ENCODE data around the gene RAPGEF4.
A peak's percentile ranks its signal among the peaks of the same experiment; 100 is the strongest.

RAPGEF4 gene

DNA sequence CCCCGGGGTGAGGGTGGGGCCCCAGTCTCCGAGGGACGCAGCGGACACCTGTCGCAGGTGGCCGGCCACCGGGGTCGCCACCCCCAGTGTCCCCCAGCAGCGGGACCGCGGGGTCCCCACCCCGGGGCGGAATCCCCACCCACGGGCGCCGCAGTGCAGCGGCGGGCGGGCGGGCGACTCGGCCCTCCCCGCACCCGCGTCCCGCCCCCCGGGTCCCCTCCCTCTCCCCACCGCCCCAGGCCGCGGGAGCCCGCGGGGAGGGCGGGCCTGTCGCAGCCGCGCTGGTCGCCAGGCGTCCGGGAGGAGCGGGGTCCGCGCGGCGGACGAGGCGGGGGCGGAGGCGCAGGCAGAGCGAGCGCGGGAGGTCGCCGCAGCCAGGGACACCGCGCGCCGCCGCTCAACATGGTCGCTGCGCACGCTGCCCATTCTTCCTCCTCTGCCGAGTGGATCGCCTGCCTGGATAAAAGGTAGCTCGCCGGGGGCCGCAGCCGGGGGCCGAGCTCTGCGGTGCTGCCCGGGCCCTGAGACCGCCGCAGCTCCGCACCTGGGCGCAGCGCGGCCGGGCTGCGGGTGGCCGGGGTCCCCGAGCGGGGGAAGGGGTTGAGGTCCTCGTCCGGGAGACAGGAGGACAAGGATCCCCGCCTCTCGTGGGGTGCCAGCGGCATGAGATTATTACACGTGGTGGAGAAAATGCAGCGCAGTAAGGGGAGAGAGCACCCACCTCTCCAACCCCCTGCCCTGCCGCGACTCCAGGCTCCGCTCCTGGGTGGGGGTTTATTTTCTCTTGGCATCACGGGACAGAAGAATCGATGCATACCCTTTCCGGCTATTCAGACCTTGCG lies at the start of gene RAPGEF4:
Gene RAPGEF4, plus strand, starts transcription at position 264 of the 842 bp plus-strand sequence. Its CDS starts 139 bp downstream, at position 403.
- DNase-seq = no peak

DNA sequence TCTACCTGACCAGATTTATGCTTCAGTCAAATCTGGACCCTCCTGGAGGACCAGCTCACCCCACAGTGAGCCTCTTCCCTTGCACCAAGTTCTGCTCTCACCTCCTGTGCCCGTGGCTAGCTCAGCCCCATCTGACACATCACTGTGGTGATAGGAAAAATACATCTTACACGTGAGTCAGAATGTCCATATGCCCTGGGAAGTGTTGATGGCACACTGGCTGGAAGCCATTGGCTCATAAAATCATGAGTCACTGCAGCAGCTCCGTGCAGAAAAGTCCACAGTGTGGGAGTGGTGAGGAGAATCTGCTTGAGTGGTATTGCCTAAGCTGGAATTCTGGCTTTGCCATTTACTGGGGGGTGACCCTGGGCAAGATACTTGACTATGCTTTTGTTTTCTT lies 42.6 kb upstream of the RAPGEF4 start:
- DNase-seq = no peak

DNA sequence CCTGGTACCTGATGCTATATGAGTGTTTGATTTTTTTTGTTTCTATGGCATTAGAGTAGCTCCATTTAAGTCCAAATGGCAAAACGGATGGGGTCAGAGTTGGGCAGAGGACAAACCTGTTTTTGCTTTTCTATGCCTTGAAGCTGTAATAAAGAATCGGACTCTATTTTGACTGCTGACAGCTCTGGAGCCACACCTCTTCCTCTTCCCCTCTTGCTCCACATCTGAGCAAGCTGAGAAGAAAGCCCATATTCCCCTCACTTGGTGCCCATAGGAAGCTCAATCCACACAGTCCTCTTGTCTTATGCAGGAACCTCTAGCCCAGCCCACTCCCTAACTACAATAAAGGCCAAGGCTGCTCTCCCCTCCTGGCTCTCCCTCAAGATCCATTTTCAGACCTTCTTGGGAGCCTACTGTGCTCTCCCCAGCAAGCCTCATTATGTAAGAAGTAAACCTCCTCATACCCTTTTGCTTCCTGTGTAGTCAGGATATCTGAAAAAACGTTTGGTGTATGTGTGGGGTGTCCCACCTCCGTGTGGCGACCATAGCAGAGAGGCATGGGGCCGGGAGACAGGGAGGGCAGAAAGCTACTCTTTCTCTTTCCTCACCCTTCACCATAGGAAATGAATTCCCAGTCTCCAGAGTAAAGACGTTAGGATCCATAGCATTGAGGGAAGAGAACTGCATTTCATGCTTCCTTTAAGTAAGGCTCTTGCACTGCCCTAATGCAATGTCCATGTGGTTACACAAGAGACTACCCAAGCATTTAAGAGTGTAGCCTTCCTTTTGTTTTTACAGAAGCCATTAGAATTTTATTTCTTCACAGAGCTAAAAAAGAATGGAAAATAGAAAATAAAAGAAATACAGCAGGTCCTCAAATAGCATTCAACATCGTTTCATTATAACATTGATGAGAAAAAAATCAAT lies 41.9 kb upstream of the RAPGEF4 start:
- no peak for DNase-seq

DNA sequence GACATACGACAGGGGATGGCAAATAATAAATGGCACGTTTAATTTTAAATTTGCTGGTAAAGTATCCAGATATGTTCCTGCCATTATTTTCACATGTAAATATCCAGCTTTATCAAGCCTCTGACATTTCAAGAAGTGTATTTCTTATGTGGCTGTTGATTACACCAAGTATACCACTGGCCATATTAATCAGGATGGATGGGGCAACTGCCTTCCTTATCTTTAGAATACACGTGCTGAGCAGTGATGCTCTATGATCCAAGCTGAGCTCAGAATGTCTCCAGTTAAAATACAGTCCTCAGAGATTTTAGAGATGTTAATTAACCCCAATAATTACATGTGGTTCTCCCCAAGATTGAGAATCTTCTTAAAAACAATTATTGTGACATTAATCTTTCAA lies 38.3 kb upstream of the RAPGEF4 start:
- no peak for DNase-seq

DNA sequence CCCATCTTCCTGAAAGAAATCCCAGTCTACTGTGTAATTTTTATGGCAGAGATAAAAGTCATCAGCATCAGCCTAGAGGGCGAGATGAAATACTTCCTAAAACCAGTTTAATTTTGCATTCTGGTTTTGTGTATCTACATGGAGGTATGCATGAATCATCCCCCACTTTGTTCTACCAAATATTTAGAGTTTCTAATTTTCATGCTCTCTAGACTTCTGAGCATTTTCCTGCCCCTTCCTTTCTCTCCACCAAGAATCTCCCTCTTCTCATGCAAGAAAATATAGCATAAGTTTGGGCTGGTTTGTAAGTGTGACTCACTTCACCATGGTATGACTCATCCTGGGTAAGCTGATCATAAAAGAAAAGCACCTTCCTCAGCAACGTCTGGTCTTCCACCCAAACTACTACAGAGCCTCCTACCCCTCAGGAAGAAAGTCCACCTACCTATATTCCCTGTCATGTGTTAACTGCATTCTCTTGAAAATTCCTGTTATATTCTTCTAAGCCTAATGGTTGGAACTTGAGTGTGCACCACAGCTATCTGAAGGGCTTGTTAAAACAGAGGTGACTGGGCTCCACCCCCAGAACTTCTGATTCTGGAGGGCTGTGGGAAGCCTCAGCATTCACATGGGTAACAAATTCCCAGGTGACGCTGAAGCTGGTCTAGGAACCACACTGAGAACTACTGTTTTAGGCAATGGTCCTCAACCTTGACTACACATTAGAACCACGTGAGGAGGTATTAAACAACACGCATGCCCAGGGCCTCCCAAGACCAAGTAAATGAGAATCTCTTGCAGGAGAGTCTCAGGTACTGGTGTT lies 37.4 kb upstream of the RAPGEF4 start:
- no peak for DNase-seq

DNA sequence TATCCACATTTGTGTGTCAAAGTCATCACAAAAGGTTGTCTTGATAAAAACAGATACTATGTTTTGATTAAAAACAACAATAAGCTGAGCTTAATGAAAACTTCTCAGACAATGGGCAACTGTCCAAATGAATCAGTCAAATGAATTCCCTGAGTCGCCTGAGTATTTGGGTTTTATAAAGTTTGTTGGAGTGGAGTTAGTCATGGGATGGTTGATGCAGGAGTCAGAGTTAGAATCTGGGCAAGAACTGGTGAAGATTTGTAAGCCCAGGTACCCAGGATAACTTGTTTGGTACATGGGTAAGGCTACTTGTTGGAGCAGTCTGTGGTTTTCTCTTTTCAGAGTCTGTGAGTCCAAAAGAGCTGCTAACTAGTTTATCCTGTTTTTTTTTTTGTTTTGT lies 34.4 kb upstream of the RAPGEF4 start:
- DNase-seq = no peak

DNA sequence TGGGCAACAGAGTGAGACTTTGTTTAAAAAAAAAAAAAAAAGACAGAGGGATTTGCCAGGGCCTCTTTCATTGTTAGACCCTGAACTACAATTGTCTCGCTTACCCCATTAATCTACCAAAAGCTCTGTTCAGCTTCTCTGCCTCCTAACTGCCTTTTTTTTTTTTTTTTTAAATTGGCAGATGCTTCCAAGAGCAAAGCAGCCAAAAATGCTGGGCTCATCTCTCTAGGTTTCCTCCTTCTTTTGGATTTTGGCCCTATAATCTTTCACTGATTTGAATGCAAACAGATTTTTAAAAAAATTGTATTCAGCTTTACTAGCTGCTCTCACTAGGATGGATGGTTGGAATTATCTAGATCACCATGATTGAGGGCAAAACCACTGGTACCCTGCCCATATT lies 33.2 kb upstream of the RAPGEF4 start:
- DNase-seq = no peak

DNA sequence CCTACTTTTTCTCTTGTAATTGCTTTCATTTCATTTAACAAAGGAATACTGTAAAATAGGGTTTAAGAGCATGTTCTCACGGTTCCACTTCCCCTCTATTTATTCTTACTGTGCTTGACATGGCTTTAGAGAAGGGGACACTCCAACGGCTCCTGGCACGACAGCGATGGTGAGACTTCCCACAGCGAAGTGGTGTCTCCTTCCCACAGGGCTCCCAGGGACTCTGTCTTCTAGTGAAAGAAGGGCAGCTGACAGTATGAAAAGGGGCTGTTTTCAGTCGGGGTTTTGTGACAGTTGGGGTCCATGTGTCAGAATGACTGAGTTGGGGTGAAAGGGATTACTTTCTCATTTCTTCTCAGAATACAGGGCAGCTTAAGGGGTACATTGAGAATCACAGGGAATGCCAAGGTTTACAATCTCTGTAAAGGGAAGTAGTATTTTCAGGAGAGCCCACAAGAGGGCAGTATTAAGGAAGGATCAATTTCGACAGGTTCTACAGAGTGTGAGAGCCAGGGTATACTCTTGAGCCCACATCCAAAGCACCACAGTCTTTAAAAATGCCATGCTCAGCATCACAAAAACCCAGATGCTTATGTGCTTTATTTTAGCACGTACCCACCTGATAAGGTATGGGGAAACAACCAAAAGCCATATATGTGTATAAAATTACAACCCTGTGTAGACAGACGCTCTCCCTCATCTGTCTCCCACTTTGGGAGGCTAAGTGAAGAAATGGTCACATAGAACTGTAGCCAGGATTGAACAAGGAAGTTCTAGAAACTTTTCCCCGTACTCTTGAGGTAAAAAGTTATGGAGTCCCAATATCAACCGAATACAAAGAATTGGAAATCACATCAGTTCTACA lies 31.3 kb upstream of the RAPGEF4 start:
- no peak for DNase-seq

DNA sequence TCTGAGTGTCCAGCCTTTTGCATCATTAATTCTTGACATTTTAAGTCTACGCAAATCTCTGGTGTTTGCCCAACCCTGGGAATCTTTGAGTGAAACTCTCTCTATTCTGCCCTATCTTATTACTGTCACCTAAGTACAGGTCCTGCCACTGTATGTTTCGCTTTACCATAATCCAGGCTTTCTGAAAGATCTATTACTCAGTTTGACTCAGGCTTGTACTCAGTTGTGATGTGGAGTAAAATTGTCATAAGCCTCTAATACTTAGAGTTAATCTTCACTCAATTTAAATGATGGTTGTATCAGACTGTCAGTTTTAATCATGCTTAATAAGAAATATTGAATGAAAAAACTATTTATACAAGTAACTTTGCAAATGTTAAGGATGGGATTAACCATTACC lies 30.3 kb upstream of the RAPGEF4 start:
- DNase-seq = no peak

DNA sequence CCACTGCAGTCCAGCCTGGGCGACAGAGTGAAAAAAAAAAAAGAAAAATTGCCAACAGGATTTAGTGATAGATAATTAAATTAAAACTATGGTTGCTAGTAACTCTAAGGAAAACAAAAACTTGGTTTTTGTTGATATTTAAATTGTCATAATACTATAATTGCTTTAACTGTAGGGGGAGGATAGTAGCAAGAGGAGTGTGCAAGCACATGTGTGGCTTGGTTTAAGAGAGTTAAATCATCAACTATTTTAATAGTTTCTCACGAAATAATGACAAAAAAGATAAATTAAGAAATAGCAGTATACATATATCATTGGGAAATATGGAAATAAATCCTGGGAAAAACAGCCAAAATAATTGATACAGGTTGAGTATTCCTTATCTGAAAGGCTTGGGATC lies 27.4 kb upstream of the RAPGEF4 start:
- DNase-seq = no peak

DNA sequence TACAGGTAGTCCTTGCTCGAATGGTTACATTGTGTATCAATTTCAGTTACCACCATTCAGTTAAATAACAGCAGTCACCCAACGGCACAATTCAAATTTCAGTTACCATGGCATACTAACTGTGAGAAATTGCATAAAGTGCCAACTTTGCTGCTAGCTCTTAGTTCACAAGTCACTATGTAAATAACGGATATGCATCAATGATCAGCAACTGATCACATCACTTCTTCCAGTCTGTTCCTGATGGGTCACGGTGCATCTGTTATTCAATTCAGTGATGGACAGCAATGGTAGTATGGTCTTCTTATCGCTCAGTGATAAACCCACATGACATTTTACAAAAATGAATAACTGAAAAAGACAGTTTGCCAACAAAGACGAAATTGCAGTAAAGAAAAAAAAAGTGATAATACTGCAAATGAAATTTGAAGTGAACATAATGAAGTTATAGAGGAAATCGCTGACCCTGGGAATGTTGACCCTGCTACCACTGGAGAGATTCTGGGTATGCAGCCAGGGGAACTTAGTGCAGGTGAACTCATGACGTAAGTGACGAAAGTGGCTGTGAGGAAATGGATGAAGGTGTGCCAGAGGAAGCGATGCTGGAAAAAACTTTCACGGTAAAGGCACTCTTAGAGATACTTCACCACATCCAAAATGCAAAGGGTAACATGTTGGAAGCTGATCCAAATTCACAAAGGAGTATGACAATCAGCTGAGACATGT lies 25.9 kb upstream of the RAPGEF4 start:
- no peak for DNase-seq

DNA sequence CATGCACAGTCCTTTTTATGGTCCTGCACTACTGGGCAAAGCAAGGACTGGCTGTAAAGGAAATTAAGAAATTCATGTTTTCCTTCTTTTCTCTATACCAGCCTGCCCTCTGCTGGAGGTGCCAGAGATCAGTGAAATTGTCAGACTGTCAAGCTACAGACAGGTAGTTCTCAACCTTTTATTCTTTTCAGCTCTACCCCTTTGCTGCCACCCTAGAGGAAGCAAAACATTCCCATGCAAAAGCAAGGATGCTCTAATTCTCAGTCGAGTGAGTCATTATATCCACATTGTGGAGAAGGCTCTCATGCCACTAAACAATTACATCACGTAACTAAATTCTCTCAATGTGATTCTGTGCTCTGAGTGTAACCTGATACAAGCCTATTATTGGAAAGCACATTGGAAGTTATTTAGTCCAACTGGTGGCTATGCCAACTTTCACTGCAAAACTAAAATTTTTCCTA lies 25.0 kb upstream of the RAPGEF4 start:
- DNase-seq = peak; percentile 28

DNA sequence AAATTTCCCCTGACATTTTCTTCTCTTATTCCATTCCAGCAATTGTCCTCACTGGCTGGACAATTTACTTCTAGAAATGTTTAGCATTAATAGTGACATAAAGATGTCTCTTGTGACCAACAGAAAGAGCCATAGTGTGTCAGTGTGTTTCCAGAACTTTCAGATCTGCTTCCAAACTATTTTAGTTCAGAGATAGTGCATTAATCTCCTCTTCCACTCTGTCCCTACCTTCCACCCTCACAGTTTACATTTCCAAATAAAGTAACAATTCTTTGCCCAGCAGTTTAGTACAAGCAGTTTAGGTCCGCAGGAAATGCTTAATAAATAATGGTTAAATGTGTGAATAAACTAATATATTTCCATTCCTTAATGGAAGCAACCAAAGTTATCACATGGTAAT lies 24.5 kb upstream of the RAPGEF4 start:
- no peak for DNase-seq

DNA sequence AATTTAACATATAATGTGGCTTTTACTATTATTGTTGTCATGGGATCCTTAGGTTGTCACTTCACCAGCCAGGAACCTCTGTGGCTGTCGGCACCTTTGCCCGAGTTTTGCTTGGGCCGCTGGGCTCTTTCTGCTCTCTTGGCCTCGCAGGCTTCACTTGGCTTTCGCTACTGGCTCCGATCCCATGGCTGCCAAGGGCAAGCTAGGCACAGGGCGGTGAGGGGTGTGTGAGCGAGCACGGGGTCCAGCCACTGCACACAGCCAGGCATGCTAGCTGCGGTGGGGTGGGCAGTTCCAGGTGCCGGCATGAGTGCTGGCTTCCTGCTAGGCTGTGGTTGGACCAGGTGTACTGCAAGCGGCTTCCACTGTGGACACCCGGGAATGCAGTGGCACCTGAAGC lies 23.4 kb upstream of the RAPGEF4 start:
- DNase-seq = no peak

DNA sequence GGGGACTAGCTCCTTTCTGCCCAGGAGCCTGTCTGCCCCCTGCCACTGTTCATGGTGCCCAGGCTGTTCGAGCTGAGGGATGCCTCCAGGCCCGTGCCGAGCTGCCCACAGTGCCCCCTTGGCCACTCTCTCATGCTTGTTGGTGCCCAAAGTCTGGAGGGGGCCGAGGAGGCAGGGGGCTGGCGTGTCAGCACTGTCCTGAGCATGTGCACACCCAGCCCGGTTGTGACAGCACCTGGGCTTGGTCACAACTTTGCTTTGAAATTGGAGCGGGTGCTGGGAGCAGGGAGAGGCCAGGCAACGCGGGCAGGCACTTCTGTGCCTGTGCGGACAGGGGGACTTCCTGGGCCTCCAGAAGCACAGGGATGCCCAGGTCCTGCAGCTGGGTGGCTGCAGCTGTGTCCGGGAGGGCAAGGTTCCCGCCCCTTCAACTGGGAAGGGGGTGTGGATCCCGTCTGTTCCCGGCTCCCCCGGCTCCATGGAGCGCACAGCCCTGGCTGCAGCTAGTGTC lies 22.2 kb upstream of the RAPGEF4 start:
- DNase-seq = no peak

DNA sequence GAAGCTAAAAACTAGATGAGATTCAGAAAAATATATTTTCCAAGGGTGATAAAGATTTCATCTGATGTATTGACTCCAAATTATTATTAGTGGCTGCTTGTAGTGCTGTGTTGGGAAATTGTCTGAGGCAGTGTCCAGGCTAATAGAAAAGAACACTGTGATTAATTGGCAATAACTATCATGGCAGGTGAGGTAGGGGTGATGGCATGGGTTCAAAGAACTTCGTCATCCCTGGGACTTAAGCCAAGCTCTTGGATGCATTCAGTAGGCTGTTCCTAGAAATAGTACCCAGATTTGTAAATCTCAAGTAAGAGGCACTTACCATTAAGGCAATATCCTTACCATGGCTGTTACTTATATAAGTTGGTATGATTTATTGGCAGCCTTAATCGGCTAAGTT lies 13.2 kb upstream of the RAPGEF4 start:
- DNase-seq = no peak

DNA sequence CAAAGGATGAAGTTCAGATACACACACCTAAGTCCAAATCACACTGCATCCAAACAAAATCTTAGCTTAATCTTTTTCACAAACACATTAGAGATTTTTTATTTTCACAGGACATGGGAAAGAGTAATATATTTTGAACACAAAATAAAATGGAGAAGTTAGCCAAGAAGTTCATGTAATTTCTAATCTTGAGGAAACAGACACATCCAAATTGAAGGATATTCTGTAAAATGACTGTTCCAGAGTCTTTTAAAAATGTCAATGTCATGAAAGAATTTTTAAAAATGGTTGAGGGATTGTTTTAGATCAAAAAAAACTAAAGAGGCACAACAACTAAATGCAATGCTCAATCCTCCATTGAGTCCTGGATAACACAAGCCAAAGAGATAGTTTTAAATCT lies 12.4 kb upstream of the RAPGEF4 start:
- no peak for DNase-seq

DNA sequence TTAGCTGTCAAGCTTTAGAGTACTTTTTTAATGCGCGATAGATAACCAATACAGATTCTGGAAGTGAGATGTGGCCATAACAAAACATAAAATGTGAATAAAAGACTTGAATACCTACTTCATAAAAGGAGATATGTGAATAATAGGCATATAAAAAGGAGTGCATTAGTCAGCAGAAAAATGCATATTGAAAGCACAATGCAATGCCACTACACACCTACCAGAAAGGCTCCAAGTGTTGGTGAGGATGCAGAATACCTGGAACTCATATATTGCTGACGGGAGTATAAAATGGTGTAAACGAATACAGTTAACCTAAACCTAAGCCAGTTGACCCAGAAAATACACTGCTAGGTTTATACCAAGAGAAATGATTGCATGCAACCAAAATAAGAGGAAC lies 10.9 kb upstream of the RAPGEF4 start:
- DNase-seq = no peak

DNA sequence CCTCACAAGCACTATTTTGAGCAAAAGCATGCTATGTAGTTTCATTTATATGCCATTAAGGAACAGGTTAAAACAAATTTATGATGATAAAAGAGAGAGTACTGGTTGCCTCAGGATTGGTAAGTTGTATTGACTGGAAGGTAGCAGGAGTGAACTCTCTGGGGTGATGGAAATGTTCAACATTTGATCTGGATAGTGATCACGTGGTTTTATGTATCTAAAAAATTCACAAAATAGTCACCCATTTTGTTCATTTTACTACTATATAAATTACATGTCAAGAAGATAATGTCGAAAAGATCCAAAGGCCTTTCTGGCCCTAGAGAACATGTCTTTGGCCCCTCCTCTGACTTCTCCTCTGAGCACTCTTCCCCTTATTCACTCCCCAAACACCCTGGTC lies 10.4 kb upstream of the RAPGEF4 start:
- no peak for DNase-seq

DNA sequence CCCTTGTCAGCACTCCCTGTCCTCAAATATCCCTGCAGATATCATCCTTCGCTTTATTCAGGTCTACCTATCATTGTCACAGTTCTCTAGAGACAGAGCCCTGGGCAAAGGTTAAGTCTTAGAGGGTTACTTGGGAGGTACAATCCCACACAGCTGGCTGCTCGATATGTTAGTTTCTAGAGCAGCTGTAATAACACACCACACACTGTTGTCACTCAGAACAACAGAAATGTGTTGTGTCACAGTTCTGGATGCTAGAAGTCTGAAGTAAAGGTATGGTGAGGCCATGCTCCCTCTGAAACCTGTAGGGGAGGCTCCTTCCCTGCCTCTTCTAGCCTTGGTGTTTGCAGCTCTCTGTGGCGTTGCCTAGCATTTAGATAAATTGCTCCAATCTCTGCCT lies 9.9 kb upstream of the RAPGEF4 start:
- no peak for DNase-seq

DNA sequence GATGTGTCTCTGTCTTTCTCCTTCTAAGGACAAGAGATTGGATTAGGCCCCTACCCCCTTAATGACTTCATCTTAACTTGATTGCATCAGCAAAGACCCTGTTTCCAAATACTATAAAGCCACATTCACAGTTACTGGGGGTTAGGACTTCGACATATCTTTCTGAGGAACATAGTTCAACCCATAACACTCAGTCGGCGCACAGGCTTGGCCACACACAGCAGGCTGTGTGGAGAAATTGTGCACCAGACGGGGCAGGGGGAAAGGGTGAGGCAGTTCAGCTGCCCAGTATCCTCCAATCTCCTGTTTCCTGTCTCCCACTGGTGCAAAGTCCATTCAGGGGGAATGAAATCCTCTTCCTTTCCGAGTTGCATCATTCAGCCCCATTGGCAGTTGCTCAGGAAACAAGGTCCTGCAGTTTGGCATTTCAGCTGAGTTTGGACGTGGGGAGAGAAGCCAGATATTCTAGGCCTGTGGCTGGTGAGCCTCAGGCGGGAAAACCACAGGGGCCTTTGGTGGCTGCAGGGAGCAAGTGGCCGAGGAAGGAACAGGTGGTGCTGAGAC lies 9.4 kb upstream of the RAPGEF4 start:
- DNase-seq = no peak

Measured in NCI-H1048 (cell line).